ENCODE measurements around the gene HCN2. TPM values are rescaled to one million over a fixed set of nuclear protein-coding genes. Genes with fewer than 3 reads are reported as not detected.

HCN2 gene
- total RNA-seq, 4 donors from 2014 or later: 0.12 to 0.27 (median 0.21) TPM

GRCh38 chr19:657611-658010 lies 67.9 kb downstream of the HCN2 start:
- WGBS, 2 donors (ENCODE audit: low coverage in 1 of 2): no CpG with 5 or more reads among the region's 19 CpGs
- peaks cover 0 to 80% (median 46%) of the 10 kb centered on the region in 3 donors for H3K4me1 ChIP-seq

GRCh38 chr19:658059-658839 lies 68.6 kb downstream of the HCN2 start:
- H3K27me3 ChIP-seq: no peaks in the 10 kb centered on the region
- ATAC-seq: no peak
- peaks cover 0 to 81% (median 46%) of the 10 kb centered on the region in 3 donors for H3K4me1 ChIP-seq
- H3K27ac ChIP-seq: peak overlapping the region in 1 of 4 donors; percentile 20
- WGBS, 2 donors (ENCODE audit: low coverage in 1 of 2): no CpG with 5 or more reads among the region's 33 CpGs
- H3K9me3 ChIP-seq: no peaks in the 10 kb centered on the region
- TF ChIP-seq CTCF (IDR thresholded peaks at IDR 0.05): no peak
- TF ChIP-seq POLR2A (IDR thresholded peaks at IDR 0.05): no peak
- no peak for TF ChIP-seq POLR2AphosphoS5 (IDR thresholded peaks at IDR 0.05)
- TF ChIP-seq EP300 (IDR thresholded peaks at IDR 0.05): no peak
- H3K4me3 ChIP-seq: no peak overlapping the region
- H3K36me3 ChIP-seq: peaks cover 0 to 41% of the 10 kb centered on the region in 2 donors

More at GRCh38 chr19:657611-658010, 67.9 kb downstream of the HCN2 start:
- Histone ChIP-seq H3K4me3 (no peak overlapping the region), H3K27me3 (no peaks in the 10 kb centered on the region), H3K9me3 (no peaks in the 10 kb centered on the region), H3K27ac (peak overlapping the region in 1 of 4 donors; percentile 20), H3K36me3 (peaks cover 0 to 48% of the 10 kb centered on the region in 2 donors)
- ATAC-seq: no peak
- no peak for TF ChIP-seq POLR2A (IDR thresholded peaks at IDR 0.05)
- no peak for TF ChIP-seq CTCF (IDR thresholded peaks at IDR 0.05)
- no peak for TF ChIP-seq EP300 (IDR thresholded peaks at IDR 0.05)
- TF ChIP-seq POLR2AphosphoS5 (IDR thresholded peaks at IDR 0.05): no peak

- peaks cover 0 to 83% (median 51%) of the 10 kb centered on the region in 3 donors for H3K4me1 ChIP-seq
- H3K9me3 ChIP-seq: no peaks in the 10 kb centered on the region
- H3K36me3 ChIP-seq: peaks cover 0 to 32% of the 10 kb centered on the region in 2 donors
- H3K4me3 ChIP-seq: no peak overlapping the region
- H3K27ac ChIP-seq: peak overlapping the region in 1 of 4 donors; percentile 15
- H3K27me3 ChIP-seq: no peaks in the 10 kb centered on the region
- TF ChIP-seq EP300 (IDR thresholded peaks at IDR 0.05) (no peak), POLR2A (IDR thresholded peaks at IDR 0.05) (no peak), CTCF (IDR thresholded peaks at IDR 0.05) (no peak), POLR2AphosphoS5 (IDR thresholded peaks at IDR 0.05) (no peak)
- 60% methylated on average over 3 of the region's 50 CpGs; no CpG with 5 or more reads in 1 of the 2 donors for WGBS, 2 donors (ENCODE audit: low coverage in 1 of 2)
- no peak for ATAC-seq
Observed at GRCh38 chr19:658916-659839, 69.5 kb downstream of the HCN2 start.

GRCh38 chr19:660793-661426 lies 71.2 kb downstream of the HCN2 start:
- Histone ChIP-seq H3K9me3 (no peaks in the 10 kb centered on the region), H3K27ac (peak overlapping the region in 3 of 4 donors; percentile 85 to 96 (median 96)), H3K4me1 (peaks cover 0 to 87% (median 57%) of the 10 kb centered on the region in 3 donors), H3K27me3 (no peaks in the 10 kb centered on the region), H3K36me3 (peaks cover 0 to 17% of the 10 kb centered on the region in 2 donors), H3K4me3 (peak overlapping the region in 1 of 2 donors; percentile 88)
- WGBS, 2 donors (ENCODE audit: low coverage in 1 of 2): 10 to 18% methylated on average over 2 to 4 of the region's 20 CpGs
- ATAC-seq: no peak
- TF ChIP-seq CTCF (IDR thresholded peaks at IDR 0.05): no peak
- TF ChIP-seq EP300 (IDR thresholded peaks at IDR 0.05): no peak
- TF ChIP-seq POLR2AphosphoS5 (IDR thresholded peaks at IDR 0.05): no peak
- TF ChIP-seq POLR2A (IDR thresholded peaks at IDR 0.05): no peak
